H1 (cell line): ENCODE measurements around the gene ITPR1. TPM values are rescaled to one million over a fixed set of nuclear protein-coding genes. Genes with fewer than 3 reads are reported as not detected.

Experiments used
- BCL11A ChIP-seq, 2 experiments: IDR thresholded peaks; one replicate each; pipeline ENCODE4 v1.6.1; 2011; ENCODE audit warnings: low read depth in 2 of 2, low read length in 2 of 2, mild to moderate bottlenecking in 2 of 2
- CBX5 ChIP-seq: fragments of 300-800, 300-1000 bp; sonication (generic); IDR thresholded peaks from 2 replicates; pipeline ENCODE4 v1.7.1; 2016; ENCODE audit warnings: antibody characterized with exemption, low read length, low read depth
- CHD2 ChIP-seq: IDR thresholded peaks from 2 replicates; pipeline ENCODE4 v1.6.1; 2012; ENCODE audit warnings: low read length, improper control_type of control experiment
- EZH2 ChIP-seq: fragments of 200-600 bp; sonication (generic); IDR thresholded peaks from 2 replicates; pipeline ENCODE4 v1.7.1; 2012; ENCODE audit warnings: low read depth, mild to moderate bottlenecking, moderate library complexity, low read length, inconsistent platforms; ENCODE audit not compliant: severe bottlenecking
- PHF8 ChIP-seq: fragments of 200-600 bp; sonication (generic); conservative IDR thresholded peaks from 2 replicates; pipeline ENCODE4 v1.7.1; 2012; ENCODE audit warnings: low read depth, mild to moderate bottlenecking, inconsistent platforms, low read length, moderate library complexity
- POLR2AphosphoS5 ChIP-seq: IDR thresholded peaks from 2 replicates; pipeline ENCODE4 v1.6.1; 2011; ENCODE audit warnings: low read depth, low read length
- polyA plus RNA-seq, 7 experiments: library from polyadenylated mRNA; depleted of rRNA in 3 of 7; stranded (reverse) in 5 of 7; unstranded in 2 of 7; fragments of >200 nt in 5 of 7; fragments of 200-250 nt in 2 of 7; gene quantifications; 1 replicate in 5 of 7; 2 replicates in 1 of 7; 4 replicates in 1 of 7; pipeline versions ENCODE4 v1.2.1 to v1.2.3, GENCODE V29; 2011 to 2013; ENCODE audit warnings: missing spikeins in 2 of 7, mixed read lengths in 2 of 7
- total RNA-seq: library from RNA; stranded (reverse); fragmentation: NEBNext Ultra II Directional; extraction: Animal tissue kit (Norgen Biotek cat#: 25700); gene quantifications from 2 replicates; pipeline ENCODE4 v1.2.1, GENCODE V29; 2021
- TF ChIP-seq, protein P1 (sequence below): fragments of 300-600 bp; sonication (generic); IDR thresholded peaks from 2 replicates; pipeline ENCODE4 v1.7.1; 2012; ENCODE audit warnings: low read length, moderate library complexity, mild to moderate bottlenecking, inconsistent platforms; ENCODE audit not compliant: insufficient replicate concordance
- TF ChIP-seq, protein P2 (sequence below), 3 experiments: IDR thresholded peaks; 1 replicate in 2 of 3; 2 replicates in 1 of 3; pipeline versions ENCODE4 v1.5.1 to v1.6.1; 2011; ENCODE audit warnings: low read length in 3 of 3, mild to moderate bottlenecking in 3 of 3, inconsistent platforms in 2 of 3, low read depth in 1 of 3, moderate library complexity in 1 of 3; ENCODE audit not compliant: insufficient read depth in 1 of 3; ENCODE audit errors: control extremely low read depth in 1 of 3

The ITPR1 gene
- total and polyA plus RNA-seq, 2 of the 8 experiments (the other 6 are each of a cell fraction or from before 2014, with no cell fraction given), result 2.5 to 16.3 TPM

DNA sequence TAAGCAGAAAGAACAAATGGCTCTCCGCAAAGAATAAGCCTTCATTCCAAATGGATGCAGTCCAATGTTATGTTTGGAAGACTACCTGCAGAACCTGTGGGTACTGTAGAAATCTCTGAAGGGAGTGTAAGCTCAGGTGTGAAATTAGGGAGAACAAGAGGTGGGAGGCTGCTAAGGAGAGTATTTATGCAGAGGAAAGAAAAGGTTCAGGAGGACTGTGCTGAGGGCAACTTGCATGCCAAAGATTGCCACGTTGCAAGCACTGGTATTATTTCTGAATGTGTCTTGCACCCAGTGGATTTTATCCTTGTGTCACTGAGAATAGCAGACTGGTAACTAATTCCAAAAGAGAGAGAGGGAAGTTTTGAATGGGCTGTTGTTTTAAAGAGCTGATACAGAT is 144.1 kb downstream of the ITPR1 start (continued):
- TF ChIP-seq, protein P1, sequence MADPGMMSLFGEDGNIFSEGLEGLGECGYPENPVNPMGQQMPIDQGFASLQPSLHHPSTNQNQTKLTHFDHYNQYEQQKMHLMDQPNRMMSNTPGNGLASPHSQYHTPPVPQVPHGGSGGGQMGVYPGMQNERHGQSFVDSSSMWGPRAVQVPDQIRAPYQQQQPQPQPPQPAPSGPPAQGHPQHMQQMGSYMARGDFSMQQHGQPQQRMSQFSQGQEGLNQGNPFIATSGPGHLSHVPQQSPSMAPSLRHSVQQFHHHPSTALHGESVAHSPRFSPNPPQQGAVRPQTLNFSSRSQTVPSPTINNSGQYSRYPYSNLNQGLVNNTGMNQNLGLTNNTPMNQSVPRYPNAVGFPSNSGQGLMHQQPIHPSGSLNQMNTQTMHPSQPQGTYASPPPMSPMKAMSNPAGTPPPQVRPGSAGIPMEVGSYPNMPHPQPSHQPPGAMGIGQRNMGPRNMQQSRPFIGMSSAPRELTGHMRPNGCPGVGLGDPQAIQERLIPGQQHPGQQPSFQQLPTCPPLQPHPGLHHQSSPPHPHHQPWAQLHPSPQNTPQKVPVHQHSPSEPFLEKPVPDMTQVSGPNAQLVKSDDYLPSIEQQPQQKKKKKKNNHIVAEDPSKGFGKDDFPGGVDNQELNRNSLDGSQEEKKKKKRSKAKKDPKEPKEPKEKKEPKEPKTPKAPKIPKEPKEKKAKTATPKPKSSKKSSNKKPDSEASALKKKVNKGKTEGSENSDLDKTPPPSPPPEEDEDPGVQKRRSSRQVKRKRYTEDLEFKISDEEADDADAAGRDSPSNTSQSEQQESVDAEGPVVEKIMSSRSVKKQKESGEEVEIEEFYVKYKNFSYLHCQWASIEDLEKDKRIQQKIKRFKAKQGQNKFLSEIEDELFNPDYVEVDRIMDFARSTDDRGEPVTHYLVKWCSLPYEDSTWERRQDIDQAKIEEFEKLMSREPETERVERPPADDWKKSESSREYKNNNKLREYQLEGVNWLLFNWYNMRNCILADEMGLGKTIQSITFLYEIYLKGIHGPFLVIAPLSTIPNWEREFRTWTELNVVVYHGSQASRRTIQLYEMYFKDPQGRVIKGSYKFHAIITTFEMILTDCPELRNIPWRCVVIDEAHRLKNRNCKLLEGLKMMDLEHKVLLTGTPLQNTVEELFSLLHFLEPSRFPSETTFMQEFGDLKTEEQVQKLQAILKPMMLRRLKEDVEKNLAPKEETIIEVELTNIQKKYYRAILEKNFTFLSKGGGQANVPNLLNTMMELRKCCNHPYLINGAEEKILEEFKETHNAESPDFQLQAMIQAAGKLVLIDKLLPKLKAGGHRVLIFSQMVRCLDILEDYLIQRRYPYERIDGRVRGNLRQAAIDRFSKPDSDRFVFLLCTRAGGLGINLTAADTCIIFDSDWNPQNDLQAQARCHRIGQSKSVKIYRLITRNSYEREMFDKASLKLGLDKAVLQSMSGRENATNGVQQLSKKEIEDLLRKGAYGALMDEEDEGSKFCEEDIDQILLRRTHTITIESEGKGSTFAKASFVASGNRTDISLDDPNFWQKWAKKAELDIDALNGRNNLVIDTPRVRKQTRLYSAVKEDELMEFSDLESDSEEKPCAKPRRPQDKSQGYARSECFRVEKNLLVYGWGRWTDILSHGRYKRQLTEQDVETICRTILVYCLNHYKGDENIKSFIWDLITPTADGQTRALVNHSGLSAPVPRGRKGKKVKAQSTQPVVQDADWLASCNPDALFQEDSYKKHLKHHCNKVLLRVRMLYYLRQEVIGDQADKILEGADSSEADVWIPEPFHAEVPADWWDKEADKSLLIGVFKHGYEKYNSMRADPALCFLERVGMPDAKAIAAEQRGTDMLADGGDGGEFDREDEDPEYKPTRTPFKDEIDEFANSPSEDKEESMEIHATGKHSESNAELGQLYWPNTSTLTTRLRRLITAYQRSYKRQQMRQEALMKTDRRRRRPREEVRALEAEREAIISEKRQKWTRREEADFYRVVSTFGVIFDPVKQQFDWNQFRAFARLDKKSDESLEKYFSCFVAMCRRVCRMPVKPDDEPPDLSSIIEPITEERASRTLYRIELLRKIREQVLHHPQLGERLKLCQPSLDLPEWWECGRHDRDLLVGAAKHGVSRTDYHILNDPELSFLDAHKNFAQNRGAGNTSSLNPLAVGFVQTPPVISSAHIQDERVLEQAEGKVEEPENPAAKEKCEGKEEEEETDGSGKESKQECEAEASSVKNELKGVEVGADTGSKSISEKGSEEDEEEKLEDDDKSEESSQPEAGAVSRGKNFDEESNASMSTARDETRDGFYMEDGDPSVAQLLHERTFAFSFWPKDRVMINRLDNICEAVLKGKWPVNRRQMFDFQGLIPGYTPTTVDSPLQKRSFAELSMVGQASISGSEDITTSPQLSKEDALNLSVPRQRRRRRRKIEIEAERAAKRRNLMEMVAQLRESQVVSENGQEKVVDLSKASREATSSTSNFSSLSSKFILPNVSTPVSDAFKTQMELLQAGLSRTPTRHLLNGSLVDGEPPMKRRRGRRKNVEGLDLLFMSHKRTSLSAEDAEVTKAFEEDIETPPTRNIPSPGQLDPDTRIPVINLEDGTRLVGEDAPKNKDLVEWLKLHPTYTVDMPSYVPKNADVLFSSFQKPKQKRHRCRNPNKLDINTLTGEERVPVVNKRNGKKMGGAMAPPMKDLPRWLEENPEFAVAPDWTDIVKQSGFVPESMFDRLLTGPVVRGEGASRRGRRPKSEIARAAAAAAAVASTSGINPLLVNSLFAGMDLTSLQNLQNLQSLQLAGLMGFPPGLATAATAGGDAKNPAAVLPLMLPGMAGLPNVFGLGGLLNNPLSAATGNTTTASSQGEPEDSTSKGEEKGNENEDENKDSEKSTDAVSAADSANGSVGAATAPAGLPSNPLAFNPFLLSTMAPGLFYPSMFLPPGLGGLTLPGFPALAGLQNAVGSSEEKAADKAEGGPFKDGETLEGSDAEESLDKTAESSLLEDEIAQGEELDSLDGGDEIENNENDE, result no peak
- no peak for TF ChIP-seq POLR2AphosphoS5
- TF ChIP-seq EZH2, result no peak
- TF ChIP-seq, protein P2, sequence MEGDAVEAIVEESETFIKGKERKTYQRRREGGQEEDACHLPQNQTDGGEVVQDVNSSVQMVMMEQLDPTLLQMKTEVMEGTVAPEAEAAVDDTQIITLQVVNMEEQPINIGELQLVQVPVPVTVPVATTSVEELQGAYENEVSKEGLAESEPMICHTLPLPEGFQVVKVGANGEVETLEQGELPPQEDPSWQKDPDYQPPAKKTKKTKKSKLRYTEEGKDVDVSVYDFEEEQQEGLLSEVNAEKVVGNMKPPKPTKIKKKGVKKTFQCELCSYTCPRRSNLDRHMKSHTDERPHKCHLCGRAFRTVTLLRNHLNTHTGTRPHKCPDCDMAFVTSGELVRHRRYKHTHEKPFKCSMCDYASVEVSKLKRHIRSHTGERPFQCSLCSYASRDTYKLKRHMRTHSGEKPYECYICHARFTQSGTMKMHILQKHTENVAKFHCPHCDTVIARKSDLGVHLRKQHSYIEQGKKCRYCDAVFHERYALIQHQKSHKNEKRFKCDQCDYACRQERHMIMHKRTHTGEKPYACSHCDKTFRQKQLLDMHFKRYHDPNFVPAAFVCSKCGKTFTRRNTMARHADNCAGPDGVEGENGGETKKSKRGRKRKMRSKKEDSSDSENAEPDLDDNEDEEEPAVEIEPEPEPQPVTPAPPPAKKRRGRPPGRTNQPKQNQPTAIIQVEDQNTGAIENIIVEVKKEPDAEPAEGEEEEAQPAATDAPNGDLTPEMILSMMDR (IDR thresholded peaks at IDR 0.05; ENCODE audit: control extremely low read depth in 1 of 3, insufficient read depth in 1 of 3, low read depth in 1 of 3, low read length in 3 of 3), result no peak
- no peak for TF ChIP-seq BCL11A (IDR thresholded peaks at IDR 0.05; ENCODE audit: low read depth in 2 of 2, low read length in 2 of 2)
- no peak for TF ChIP-seq PHF8
- no peak for TF ChIP-seq CBX5
- no peak for TF ChIP-seq CHD2
